Measurements from ENCODE around the gene ZNF263.

Gene ZNF263

GRCh38 chr16:3264137-3265036 is 18.9 kb upstream of the ZNF263 start (continued):
- TF ChIP-seq KLF16 (tag by site-specific recombination; IDR thresholded peaks at IDR 0.05) (peak; percentile 86), ZNF146 (tag by site-specific recombination; IDR thresholded peaks at IDR 0.05) (no peak), ZNF544 (tag by site-specific recombination; IDR thresholded peaks at IDR 0.05) (no peak), ZNF2 (tag by site-specific recombination; IDR thresholded peaks at IDR 0.05) (no peak; the same call in 1 of the 2 replicates), ZNF704 (tag by site-specific recombination; IDR thresholded peaks at IDR 0.05) (no peak), HOXC10 (CRISPR knock-in tag; IDR thresholded peaks at IDR 0.05) (no peak), ZNF19 (tag by site-specific recombination; IDR thresholded peaks at IDR 0.05; ENCODE audit: low read depth) (no peak), ZNF10 (tag by site-specific recombination; IDR thresholded peaks at IDR 0.05) (no peak), ZNF664 (tag by site-specific recombination; IDR thresholded peaks at IDR 0.05) (no peak), ZFP69B (tag by site-specific recombination; IDR thresholded peaks at IDR 0.05) (peak; percentile 100), ZNF692 (tag by site-specific recombination; IDR thresholded peaks at IDR 0.05) (peak; percentile 100), BCL6B (tag by site-specific recombination; IDR thresholded peaks at IDR 0.05) (no peak), KLF17 (tag by site-specific recombination; IDR thresholded peaks at IDR 0.05) (peak; percentile 23; the same call in 1 of the 2 replicates), PRDM10 (tag by site-specific recombination; IDR thresholded peaks at IDR 0.05) (peak; percentile 86), ZNF416 (tag by site-specific recombination; IDR thresholded peaks at IDR 0.05) (no peak), ZNF350 (tag by site-specific recombination; IDR thresholded peaks at IDR 0.05) (no peak), SCRT2 (tag by site-specific recombination; IDR thresholded peaks at IDR 0.05) (peak; percentile 25; the same call in 1 of the 2 replicates), ZNF488 (tag by site-specific recombination; IDR thresholded peaks at IDR 0.05) (no peak), ZNF48 (tag by site-specific recombination; IDR thresholded peaks at IDR 0.05) (no peak), ZNF266 (tag by site-specific recombination; IDR thresholded peaks at IDR 0.05; ENCODE audit: low read depth) (no peak), ZNF610 (tag by site-specific recombination; IDR thresholded peaks at IDR 0.05; ENCODE audit: borderline replicate concordance) (peak; percentile 57; the same call in 1 of the 2 replicates), SP3 (tag by site-specific recombination; IDR thresholded peaks at IDR 0.05) (peak; percentile 70), ZNF776 (tag by site-specific recombination; IDR thresholded peaks at IDR 0.05; ENCODE audit: borderline replicate concordance) (no peak), ZSCAN4 (tag by site-specific recombination; IDR thresholded peaks at IDR 0.05) (no peak), ZSCAN18 (tag by site-specific recombination; IDR thresholded peaks at IDR 0.05) (no peak), GLI4 (tag by site-specific recombination; IDR thresholded peaks at IDR 0.05) (no peak)

Data from HEK293 (cell line).